Right atrium auricular region (tissue), 2 donors: ENCODE measurements around the gene KAT6B. TPM values are rescaled to one million over a fixed set of nuclear protein-coding genes. Genes with fewer than 3 reads are reported as not detected.

Experiments used
- DNase-seq: peaks from one replicate; pipeline ENCODE4 v3.0.0-alpha.2; 2019; ENCODE audit warnings: low spot score
- H3K27ac ChIP-seq, 2 donors: fragments of 200-600 bp; sonication (generic); 1 replicate in 1 of 2; 2 replicates in 1 of 2; pipeline ENCODE4 v1.5.1; 2016 to 2019
- H3K27me3 ChIP-seq, 2 donors: fragments of 200-600 bp; sonication (generic); one replicate each; pipeline versions ENCODE4 v1.5.1 to v1.6.0; 2017 to 2019
- H3K36me3 ChIP-seq: fragments of 200-600 bp; sonication (generic); one replicate; pipeline ENCODE4 v1.5.1; 2016
- H3K4me1 ChIP-seq, 2 donors: fragments of 200-600 bp; sonication (generic); one replicate each; pipeline versions ENCODE4 v1.5.1 to v1.6.0; 2017 to 2019
- H3K4me3 ChIP-seq, 2 donors: fragments of 200-600 bp; sonication (generic); 1 replicate in 1 of 2; 2 replicates in 1 of 2; pipeline ENCODE4 v1.5.1; 2017 to 2019; ENCODE audit warnings: mild to moderate bottlenecking in 1 of 2, moderate library complexity in 1 of 2
- H3K9me3 ChIP-seq, 2 donors: fragments of 200-600 bp; sonication (generic); one replicate each; pipeline ENCODE4 v1.5.1; 2019
- total RNA-seq, 2 donors: library from RNA; depleted of rRNA; stranded (reverse); fragments of >200 nt; gene quantifications; one replicate each; pipeline ENCODE4 v1.1.0, GENCODE V29; 2016
- TF ChIP-seq, protein P1 (sequence below), 2 donors: fragments of 200-600 bp; sonication (generic); IDR thresholded peaks; one replicate each; pipeline ENCODE4 v1.5.1; 2019; ENCODE audit warnings: antibody characterized with exemption in 2 of 2

Gene KAT6B
- total RNA-seq, 2 donors from 2014 or later = 42.7 to 43.5 TPM

DNA sequence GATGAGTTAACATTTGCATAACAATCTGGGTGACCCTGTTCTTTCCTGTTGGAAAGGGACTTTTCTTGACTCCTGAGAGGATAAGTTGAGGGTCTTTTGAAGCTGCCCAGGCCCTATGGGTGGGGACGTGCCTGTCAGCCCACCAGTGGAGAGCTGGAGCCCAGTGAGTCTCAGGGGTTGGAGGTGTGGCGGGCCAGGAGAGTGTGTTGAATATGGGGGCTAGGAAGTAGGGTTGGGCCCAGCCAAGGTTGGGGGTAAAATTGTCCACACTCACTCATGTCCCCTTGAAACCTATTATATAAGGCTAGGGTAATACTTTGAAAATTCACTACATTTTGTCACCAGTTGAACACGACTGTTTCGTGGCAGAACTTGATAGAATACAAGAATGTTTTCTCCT is 17.9 kb upstream of the KAT6B start:
- Histone ChIP-seq H3K9me3 (no peaks in the 10 kb centered on the region), H3K27ac (no peak overlapping the region), H3K27me3 (no peaks in the 10 kb centered on the region), H3K4me3 (no peak overlapping the region), H3K4me1 (no peaks in the 10 kb centered on the region), H3K36me3 (no peaks in the 10 kb centered on the region)
- TF ChIP-seq, protein P1, sequence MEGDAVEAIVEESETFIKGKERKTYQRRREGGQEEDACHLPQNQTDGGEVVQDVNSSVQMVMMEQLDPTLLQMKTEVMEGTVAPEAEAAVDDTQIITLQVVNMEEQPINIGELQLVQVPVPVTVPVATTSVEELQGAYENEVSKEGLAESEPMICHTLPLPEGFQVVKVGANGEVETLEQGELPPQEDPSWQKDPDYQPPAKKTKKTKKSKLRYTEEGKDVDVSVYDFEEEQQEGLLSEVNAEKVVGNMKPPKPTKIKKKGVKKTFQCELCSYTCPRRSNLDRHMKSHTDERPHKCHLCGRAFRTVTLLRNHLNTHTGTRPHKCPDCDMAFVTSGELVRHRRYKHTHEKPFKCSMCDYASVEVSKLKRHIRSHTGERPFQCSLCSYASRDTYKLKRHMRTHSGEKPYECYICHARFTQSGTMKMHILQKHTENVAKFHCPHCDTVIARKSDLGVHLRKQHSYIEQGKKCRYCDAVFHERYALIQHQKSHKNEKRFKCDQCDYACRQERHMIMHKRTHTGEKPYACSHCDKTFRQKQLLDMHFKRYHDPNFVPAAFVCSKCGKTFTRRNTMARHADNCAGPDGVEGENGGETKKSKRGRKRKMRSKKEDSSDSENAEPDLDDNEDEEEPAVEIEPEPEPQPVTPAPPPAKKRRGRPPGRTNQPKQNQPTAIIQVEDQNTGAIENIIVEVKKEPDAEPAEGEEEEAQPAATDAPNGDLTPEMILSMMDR (IDR thresholded peaks at IDR 0.05) = no peak
- no peak for DNase-seq

DNA sequence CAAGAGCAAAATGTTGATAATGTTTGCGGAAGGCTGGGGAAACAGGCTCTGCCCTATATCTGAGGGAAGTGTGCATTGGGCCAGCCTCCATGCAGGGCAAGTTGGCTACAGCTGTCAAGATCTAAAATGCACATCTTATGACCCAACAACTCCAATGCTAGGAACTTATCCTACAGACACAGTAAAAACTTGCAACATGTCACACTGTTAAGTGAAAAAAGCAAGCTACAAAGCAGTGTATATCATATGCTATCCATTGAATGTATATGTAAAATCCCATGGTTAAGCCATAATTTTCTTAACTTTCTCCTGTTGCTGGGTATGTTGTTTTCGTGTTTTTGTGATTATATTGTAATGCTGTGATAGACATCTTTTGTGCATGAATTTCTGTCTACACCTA is 16.3 kb upstream of the KAT6B start:
- Histone ChIP-seq H3K4me1 (no peaks in the 10 kb centered on the region), H3K27ac (no peak overlapping the region), H3K9me3 (no peaks in the 10 kb centered on the region), H3K36me3 (no peaks in the 10 kb centered on the region), H3K27me3 (no peaks in the 10 kb centered on the region), H3K4me3 (no peak overlapping the region)
- TF ChIP-seq, protein P1 (IDR thresholded peaks at IDR 0.05) = no peak
- DNase-seq = no peak

DNA sequence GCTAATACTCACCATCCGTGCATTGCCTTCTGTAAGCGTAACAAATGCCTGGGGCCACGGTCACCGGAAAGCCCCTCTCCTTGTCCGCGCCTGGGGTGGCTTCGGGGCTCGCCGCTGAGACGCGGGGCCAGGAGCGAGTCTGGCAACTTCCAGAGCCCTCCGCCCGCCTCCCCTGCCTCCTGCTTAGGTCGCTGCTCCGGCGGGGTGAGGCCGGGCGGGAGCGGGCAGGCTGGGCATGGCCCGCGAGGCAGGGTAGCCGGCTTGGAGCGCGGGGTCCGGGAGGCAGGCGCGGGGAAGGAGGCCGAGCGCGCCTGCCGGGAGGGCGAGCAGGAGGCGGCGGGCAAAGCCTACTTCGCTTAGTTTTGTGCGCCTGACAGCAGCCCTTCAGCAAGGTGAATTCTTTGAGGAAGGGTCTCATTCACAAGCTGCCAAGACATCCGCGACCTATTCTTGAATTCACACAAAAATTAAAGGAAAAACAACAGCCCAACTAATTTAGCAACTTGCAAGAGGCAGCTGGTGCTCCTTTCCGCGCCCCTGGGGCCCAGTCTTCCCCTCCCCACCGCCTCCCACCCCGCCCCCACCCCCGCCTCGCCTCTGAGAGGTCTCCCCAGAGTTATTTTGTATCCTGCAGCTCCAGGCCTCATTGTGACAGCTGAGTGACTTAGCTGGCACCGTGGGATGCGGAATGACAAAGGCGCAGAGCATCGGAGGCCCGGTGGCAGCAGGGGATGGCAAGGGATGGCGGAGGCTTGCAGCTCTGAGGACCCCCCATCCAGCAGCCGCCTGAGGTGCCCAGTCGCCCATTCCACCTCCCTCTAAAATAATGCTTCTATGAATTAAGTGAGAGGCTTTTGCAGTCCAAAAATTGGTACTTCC is 12.8 kb upstream of the KAT6B start:
- no peak overlapping the region for H3K4me3 ChIP-seq
- H3K27me3 ChIP-seq = no peaks in the 10 kb centered on the region
- no peak overlapping the region for H3K27ac ChIP-seq
- TF ChIP-seq, protein P1 (IDR thresholded peaks at IDR 0.05) = no peak
- H3K4me1 ChIP-seq = no peaks in the 10 kb centered on the region
- no peaks in the 10 kb centered on the region for H3K36me3 ChIP-seq
- H3K9me3 ChIP-seq = peaks cover 0 to 6% of the 10 kb centered on the region in 2 donors
- no peak for DNase-seq

DNA sequence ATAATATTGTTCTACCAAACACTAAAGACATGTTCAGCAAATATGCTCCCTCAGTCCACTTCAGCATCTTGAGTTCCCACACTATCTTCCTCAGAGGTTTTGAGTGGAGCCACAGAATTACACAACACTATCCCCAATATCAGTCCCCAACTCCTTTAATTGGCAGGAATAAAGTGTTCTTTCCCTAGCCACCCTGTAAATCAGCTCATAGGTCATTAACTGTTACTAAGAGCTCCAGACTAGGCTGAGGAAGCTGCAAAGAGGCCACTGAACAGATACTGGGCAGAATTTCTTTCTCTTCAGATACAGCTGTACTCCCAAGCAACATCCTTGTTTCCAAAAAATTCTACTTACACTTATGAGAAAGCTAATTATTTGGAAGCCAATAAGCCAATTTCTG is 11.6 kb upstream of the KAT6B start:
- H3K27ac ChIP-seq = no peak overlapping the region

DNA sequence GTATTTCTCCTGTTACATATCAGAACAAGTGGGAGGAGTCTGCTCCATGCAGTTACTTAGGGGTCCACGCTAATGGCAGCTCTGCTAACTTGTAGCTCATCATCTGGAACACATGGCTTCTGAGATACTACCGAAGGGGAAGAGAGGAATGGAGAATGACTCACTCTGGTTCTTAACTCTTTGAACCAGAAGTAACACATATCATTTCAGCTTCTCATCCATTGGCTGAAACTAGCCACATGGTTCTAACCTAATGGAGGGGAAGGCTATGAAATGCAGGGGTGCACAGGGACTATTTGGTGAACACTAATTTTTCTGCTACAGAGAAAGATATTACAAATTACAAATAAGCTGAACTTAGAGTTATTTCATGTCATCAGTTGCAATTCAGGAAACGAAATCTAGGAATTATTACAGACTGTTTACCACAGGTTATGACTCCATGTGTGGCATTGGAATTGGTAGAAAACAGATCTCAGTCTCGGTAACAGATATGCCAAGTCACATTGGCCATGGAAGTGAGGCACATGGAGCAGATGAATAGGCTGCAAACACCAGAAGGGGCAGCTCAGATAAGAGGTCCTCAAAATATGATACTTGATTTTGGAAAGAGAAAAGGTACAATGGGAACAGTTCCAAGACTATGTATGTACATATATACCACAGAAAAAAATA is 9.4 kb upstream of the KAT6B start:
- H3K9me3 ChIP-seq = peaks cover 0 to 6% of the 10 kb centered on the region in 2 donors
- no peak for DNase-seq
- peaks cover 0 to 6% of the 10 kb centered on the region in 2 donors for H3K4me1 ChIP-seq
- H3K27me3 ChIP-seq = no peaks in the 10 kb centered on the region
- H3K36me3 ChIP-seq = no peaks in the 10 kb centered on the region
- H3K27ac ChIP-seq = no peak overlapping the region
- H3K4me3 ChIP-seq = no peak overlapping the region
- TF ChIP-seq, protein P1 (IDR thresholded peaks at IDR 0.05) = no peak

More for the DNA sequence above, 11.6 kb upstream of the KAT6B start:
- Histone ChIP-seq H3K36me3 (no peaks in the 10 kb centered on the region), H3K27me3 (no peaks in the 10 kb centered on the region), H3K4me1 (no peaks in the 10 kb centered on the region), H3K9me3 (peaks cover 0 to 6% of the 10 kb centered on the region in 2 donors), H3K4me3 (no peak overlapping the region)
- TF ChIP-seq, protein P1 (IDR thresholded peaks at IDR 0.05) = no peak
- no peak for DNase-seq
